Esophagus squamous epithelium (tissue), 4 donors: ENCODE results near the gene LOX.

Source experiments
- CTCF ChIP-seq, 6 experiments: fragments of 450-650 bp in 4 of 6; fragments of 200-600 bp in 2 of 6; sonication (generic) in 2 of 6; IDR thresholded peaks; one replicate each; pipeline ENCODE4 v1.5.1; 2016 to 2019; ENCODE audit warnings: antibody characterized with exemption in 6 of 6, mild to moderate bottlenecking in 4 of 6, moderate library complexity in 4 of 6
- POLR2A ChIP-seq, 4 donors: fragments of 450-650 bp; IDR thresholded peaks; one replicate each; pipeline ENCODE4 v1.6.1; 2017; ENCODE audit warnings: antibody characterized with exemption in 4 of 4, mild to moderate bottlenecking in 4 of 4, moderate library complexity in 3 of 4

- no peak for TF ChIP-seq POLR2A (IDR thresholded peaks at IDR 0.05)
- TF ChIP-seq CTCF (IDR thresholded peaks at IDR 0.05): no peak
Measured at GRCh38 chr5:122076050-122076461, 2.0 kb downstream of the LOX start.
